ENCODE results near the gene DDX47.
A peak's percentile ranks its signal among the peaks of the same experiment; 100 is the strongest.

The DDX47 gene

DNA sequence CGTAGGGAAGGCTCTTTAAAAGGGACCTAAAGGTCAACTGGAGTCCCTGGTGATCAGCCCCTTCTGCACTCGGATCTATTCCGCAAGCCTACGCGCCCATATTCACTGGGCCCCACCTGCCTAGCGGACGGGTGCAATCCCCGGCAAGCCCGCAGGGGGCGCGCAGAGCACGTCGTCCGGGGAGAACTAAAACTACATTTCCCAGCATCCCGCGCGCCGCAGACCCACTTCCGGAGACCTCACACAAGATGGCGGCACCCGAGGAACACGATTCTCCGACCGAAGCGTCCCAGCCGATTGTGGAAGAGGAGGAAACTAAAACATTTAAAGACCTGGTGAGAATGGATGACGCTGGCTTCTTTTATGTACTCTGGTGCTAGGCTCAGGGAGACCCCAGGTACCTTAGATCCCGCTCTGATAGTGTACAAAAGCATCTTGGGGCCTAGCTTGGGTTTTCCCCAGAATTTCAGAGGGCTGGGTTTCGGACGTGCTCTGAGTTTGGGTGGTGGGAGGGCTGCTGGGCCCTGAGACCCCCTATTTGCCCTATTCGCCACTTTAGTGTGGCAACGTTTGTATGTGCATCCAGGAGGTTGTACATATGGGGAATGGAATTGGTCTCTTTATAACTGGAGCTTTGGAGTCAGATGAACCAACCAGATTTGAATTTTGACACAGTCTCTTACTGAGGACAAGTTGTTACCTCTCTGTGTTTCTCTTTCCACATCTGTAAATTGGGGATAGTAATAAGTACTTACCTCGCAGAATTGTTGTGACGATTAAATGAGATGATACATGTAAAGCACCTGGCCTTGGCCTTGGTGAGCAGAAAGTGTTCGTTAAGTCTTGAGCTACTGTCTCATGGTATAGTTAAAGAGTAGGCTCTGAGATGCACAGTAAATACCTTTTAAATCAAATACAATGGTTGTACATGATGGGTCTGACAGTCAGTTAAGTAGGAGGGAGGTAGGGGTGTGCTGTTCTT lies at the start of gene DDX47:
Gene DDX47 (plus strand): TSS at position 227 of the 982 bp plus-strand sequence. CDS start 22 bp downstream, at position 249.
- peak within 1 kb of the TSS; percentile 73 for H2AFZ ChIP-seq (ENCODE audit: low read depth, low read length, severe bottlenecking)
- TF ChIP-seq EZH2phosphoT487 (conservative IDR thresholded peaks at IDR 0.05; ENCODE audit: low read length) = no peak
- TF ChIP-seq, protein P1, sequence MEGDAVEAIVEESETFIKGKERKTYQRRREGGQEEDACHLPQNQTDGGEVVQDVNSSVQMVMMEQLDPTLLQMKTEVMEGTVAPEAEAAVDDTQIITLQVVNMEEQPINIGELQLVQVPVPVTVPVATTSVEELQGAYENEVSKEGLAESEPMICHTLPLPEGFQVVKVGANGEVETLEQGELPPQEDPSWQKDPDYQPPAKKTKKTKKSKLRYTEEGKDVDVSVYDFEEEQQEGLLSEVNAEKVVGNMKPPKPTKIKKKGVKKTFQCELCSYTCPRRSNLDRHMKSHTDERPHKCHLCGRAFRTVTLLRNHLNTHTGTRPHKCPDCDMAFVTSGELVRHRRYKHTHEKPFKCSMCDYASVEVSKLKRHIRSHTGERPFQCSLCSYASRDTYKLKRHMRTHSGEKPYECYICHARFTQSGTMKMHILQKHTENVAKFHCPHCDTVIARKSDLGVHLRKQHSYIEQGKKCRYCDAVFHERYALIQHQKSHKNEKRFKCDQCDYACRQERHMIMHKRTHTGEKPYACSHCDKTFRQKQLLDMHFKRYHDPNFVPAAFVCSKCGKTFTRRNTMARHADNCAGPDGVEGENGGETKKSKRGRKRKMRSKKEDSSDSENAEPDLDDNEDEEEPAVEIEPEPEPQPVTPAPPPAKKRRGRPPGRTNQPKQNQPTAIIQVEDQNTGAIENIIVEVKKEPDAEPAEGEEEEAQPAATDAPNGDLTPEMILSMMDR (IDR thresholded peaks at IDR 0.05; ENCODE audit: insufficient read depth, low read length, poor library complexity, severe bottlenecking) = peak; percentile 47
- no peak within 1 kb of the TSS for H3K27ac ChIP-seq (ENCODE audit: low read depth, low read length)
- H4K20me1 ChIP-seq (ENCODE audit: low read depth, low read length) = no peaks in the 10 kb centered on the region
- H3K36me3 ChIP-seq (ENCODE audit: low read length) = no peaks in the 10 kb centered on the region
- H3K4me3 ChIP-seq (ENCODE audit: insufficient read depth, low read length, poor library complexity, severe bottlenecking) = peak within 1 kb of the TSS; percentile 75
- no peaks in the 10 kb centered on the region for H3F3A ChIP-seq (ENCODE audit: insufficient read depth)
- no peaks in the 10 kb centered on the region for H3K27me3 ChIP-seq (ENCODE audit: low read length)
- peak within 1 kb of the TSS; percentile 76 for H3K9ac ChIP-seq (ENCODE audit: low read length)
- no peaks in the 10 kb centered on the region for H3K9me3 ChIP-seq (ENCODE audit: insufficient read depth, low read length)
- peaks cover 31% of the 10 kb centered on the region for H3K79me2 ChIP-seq (ENCODE audit: insufficient read depth, low read length)
- no peaks in the 10 kb centered on the region for H3K9me2 ChIP-seq (replicated peaks; ENCODE audit: insufficient read depth, low read length)
- H3K4me2 ChIP-seq (ENCODE audit: low read depth, low read length, poor library complexity, severe bottlenecking) = peak within 1 kb of the TSS; percentile 70

DNA sequence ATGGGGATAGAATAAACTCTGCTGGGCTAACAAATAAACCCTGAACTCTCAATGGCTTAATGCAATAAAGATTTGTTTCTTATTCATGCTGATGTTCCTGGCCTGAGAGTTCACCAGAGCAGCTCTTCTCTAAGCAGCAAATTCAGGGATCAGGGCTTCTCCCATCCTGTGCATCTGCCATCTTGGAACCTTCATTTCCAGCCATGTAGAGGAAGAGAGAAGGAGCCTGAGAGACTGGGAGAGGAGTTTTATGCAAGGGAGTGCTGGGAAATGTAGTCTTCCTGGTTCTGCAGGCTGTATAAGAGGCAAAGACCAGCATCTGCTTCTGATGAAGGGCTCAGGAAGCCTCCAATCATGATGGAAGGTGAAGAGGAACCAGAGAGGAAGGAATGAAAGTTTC lies 48.3 kb upstream of the DDX47 start:
- H3K9ac ChIP-seq (ENCODE audit: low read length) = no peak overlapping the region
- no peaks in the 10 kb centered on the region for H3K9me3 ChIP-seq (ENCODE audit: insufficient read depth, low read length)
- H3K79me2 ChIP-seq (ENCODE audit: insufficient read depth, low read length) = no peaks in the 10 kb centered on the region
- no peaks in the 10 kb centered on the region for H3K27me3 ChIP-seq (ENCODE audit: low read length)
- H3K4me3 ChIP-seq (ENCODE audit: insufficient read depth, low read length, poor library complexity, severe bottlenecking) = no peak overlapping the region
- H3K9me2 ChIP-seq (replicated peaks; ENCODE audit: insufficient read depth, low read length) = no peaks in the 10 kb centered on the region
- no peak overlapping the region for H3K27ac ChIP-seq (ENCODE audit: low read depth, low read length)
- TF ChIP-seq, protein P1 (IDR thresholded peaks at IDR 0.05; ENCODE audit: insufficient read depth, low read length, poor library complexity, severe bottlenecking) = no peak
- TF ChIP-seq EZH2phosphoT487 (conservative IDR thresholded peaks at IDR 0.05; ENCODE audit: low read length) = no peak
- no peak overlapping the region for H2AFZ ChIP-seq (ENCODE audit: low read depth, low read length, severe bottlenecking)
- no peaks in the 10 kb centered on the region for H3K36me3 ChIP-seq (ENCODE audit: low read length)
- no peaks in the 10 kb centered on the region for H4K20me1 ChIP-seq (ENCODE audit: low read depth, low read length)
- no peak overlapping the region for H3K4me2 ChIP-seq (ENCODE audit: low read depth, low read length, poor library complexity, severe bottlenecking)
- no peaks in the 10 kb centered on the region for H3F3A ChIP-seq (ENCODE audit: insufficient read depth)

DNA sequence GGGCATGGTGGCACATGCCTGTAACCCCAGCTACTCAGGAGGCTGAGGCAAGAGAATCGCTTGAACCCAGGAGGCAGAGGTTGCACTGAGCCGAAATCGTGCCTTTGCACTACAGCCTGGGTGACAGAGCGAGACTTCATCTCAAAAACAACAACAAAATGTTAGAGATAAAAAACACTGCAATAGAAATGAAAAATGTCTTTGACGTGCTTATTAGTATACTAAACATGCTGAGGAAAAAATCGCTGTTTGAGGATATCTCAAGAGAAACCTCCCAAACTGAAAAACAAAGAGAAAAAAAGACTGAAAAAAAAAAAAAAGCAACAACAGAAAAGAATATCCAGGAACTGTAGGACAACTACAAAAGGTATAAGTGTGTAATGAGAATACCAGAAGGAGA lies 42.9 kb upstream of the DDX47 start:
- Histone ChIP-seq H3K9me2 (replicated peaks; ENCODE audit: insufficient read depth, low read length) (no peaks in the 10 kb centered on the region), H3K4me2 (ENCODE audit: low read depth, low read length, poor library complexity, severe bottlenecking) (no peak overlapping the region), H4K20me1 (ENCODE audit: low read depth, low read length) (no peaks in the 10 kb centered on the region), H3F3A (ENCODE audit: insufficient read depth) (no peaks in the 10 kb centered on the region), H3K9me3 (ENCODE audit: insufficient read depth, low read length) (no peaks in the 10 kb centered on the region), H3K36me3 (ENCODE audit: low read length) (no peaks in the 10 kb centered on the region), H3K27ac (ENCODE audit: low read depth, low read length) (no peak overlapping the region), H3K27me3 (ENCODE audit: low read length) (no peaks in the 10 kb centered on the region), H2AFZ (ENCODE audit: low read depth, low read length, severe bottlenecking) (no peak overlapping the region), H3K9ac (ENCODE audit: low read length) (no peak overlapping the region), H3K79me2 (ENCODE audit: insufficient read depth, low read length) (no peaks in the 10 kb centered on the region), H3K4me3 (ENCODE audit: insufficient read depth, low read length, poor library complexity, severe bottlenecking) (no peak overlapping the region)
- no peak for TF ChIP-seq EZH2phosphoT487 (conservative IDR thresholded peaks at IDR 0.05; ENCODE audit: low read length)
- TF ChIP-seq, protein P1 (IDR thresholded peaks at IDR 0.05; ENCODE audit: insufficient read depth, low read length, poor library complexity, severe bottlenecking) = no peak

All from SU-DHL-6 (cell line).